Karpas-422 (cell line): Measurements from ENCODE around the gene NXT2. TPM values are rescaled to one million over a fixed set of nuclear protein-coding genes. Genes with fewer than 3 reads are reported as not detected.

ENCODE experiments used
- DNase-seq: peaks from one replicate; pipeline ENCODE4 v3.0.0-alpha.2; 2015
- H2AFZ ChIP-seq: fragments of 200-600 bp; sonication (generic); 2 replicates; pipeline ENCODE4 v1.6.1; 2014; ENCODE audit warnings: antibody characterized with exemption, low read length, mixed read lengths
- H3K27ac ChIP-seq: fragments of 200-600 bp; sonication (generic); 2 replicates; pipeline ENCODE4 v1.5.1; 2014; ENCODE audit warnings: mild to moderate bottlenecking, low read length, moderate library complexity
- H3K27me3 ChIP-seq: fragments of 200-600 bp; sonication (generic); 2 replicates; pipeline ENCODE4 v1.6.1; 2014; ENCODE audit warnings: low read length, mixed read lengths
- H3K36me3 ChIP-seq: fragments of 200-600 bp; sonication (generic); 2 replicates; pipeline ENCODE4 v1.6.1; 2014; ENCODE audit warnings: low read length, mixed read lengths; ENCODE audit not compliant: insufficient read depth
- H3K4me1 ChIP-seq: fragments of 200-600 bp; sonication (generic); 2 replicates; pipeline ENCODE4 v1.6.1; 2014; ENCODE audit warnings: mild to moderate bottlenecking, low read length, mixed read lengths
- H3K4me2 ChIP-seq: fragments of 200-600 bp; sonication (generic); 2 replicates; pipeline ENCODE4 v1.6.1; 2014; ENCODE audit warnings: low read length, low read depth, mild to moderate bottlenecking; ENCODE audit not compliant: poor library complexity, severe bottlenecking
- H3K4me3 ChIP-seq: fragments of 200-600 bp; sonication (generic); 2 replicates; pipeline ENCODE4 v1.5.1; 2014; ENCODE audit warnings: mild to moderate bottlenecking, antibody characterized with exemption, low read length, mixed read lengths
- H3K79me2 ChIP-seq: fragments of 200-600 bp; sonication (generic); 2 replicates; pipeline ENCODE4 v1.6.1; 2014; ENCODE audit warnings: mild to moderate bottlenecking, low read length, mixed read lengths
- H3K9ac ChIP-seq: fragments of 200-600 bp; sonication (generic); 2 replicates; pipeline ENCODE4 v1.6.0; 2014; ENCODE audit warnings: low read length
- H3K9me2 ChIP-seq: fragments of 200-600 bp; sonication (generic), shearing (Covaris generic); replicated peaks from 2 replicates; pipeline ENCODE4 v1.6.0; 2014; ENCODE audit warnings: mild to moderate bottlenecking, low read length, moderate library complexity; ENCODE audit not compliant: insufficient read depth
- H3K9me3 ChIP-seq: fragments of 300-700, 200-600 bp; sonication (generic); 2 replicates; pipeline ENCODE4 v1.6.1; 2014; ENCODE audit warnings: low read length, mixed read lengths
- H4K20me1 ChIP-seq: fragments of 200-600 bp; sonication (generic); 2 replicates; pipeline ENCODE4 v1.6.1; 2014; ENCODE audit warnings: mild to moderate bottlenecking, antibody characterized with exemption, low read length, low read depth; ENCODE audit not compliant: insufficient read depth
- total RNA-seq: library from RNA; depleted of rRNA; stranded (reverse); fragments of >200 nt; shearing (Covaris generic); gene quantifications from 2 replicates; pipeline ENCODE4 v1.2.3, GENCODE V29; 2014; ENCODE audit warnings: low replicate concordance; rRNA removed

NXT2 gene
- total RNA-seq, 1 experiment from 2014 or later, result 27.7 TPM

- Histone ChIP-seq H3K9me2 (no peaks in the 10 kb centered on the region), H3K27me3 (no peaks in the 10 kb centered on the region), H3K27ac (no peak overlapping the region), H3K4me3 (no peak overlapping the region), H3K9ac (no peak overlapping the region), H3K36me3 (no peaks in the 10 kb centered on the region), H4K20me1 (no peaks in the 10 kb centered on the region), H3K4me1 (no peaks in the 10 kb centered on the region), H3K79me2 (no peaks in the 10 kb centered on the region), H2AFZ (no peak overlapping the region), H3K9me3 (no peaks in the 10 kb centered on the region), H3K4me2 (no peak overlapping the region)
- no peak for DNase-seq
Observed at GRCh38 chrX:109577055-109577454, 40.4 kb downstream of the NXT2 start.

GRCh38 chrX:109578916-109579315, 42.3 kb downstream of the NXT2 start:
- H3K9me2 ChIP-seq, result no peaks in the 10 kb centered on the region
- no peak overlapping the region for H3K9ac ChIP-seq
- H3K36me3 ChIP-seq, result no peaks in the 10 kb centered on the region
- no peak overlapping the region for H2AFZ ChIP-seq
- H3K27ac ChIP-seq, result no peak overlapping the region
- no peaks in the 10 kb centered on the region for H3K4me1 ChIP-seq
- H3K27me3 ChIP-seq, result no peaks in the 10 kb centered on the region
- no peak for DNase-seq
- no peak overlapping the region for H3K4me2 ChIP-seq
- H3K4me3 ChIP-seq, result no peak overlapping the region
- H3K9me3 ChIP-seq, result no peaks in the 10 kb centered on the region
- no peaks in the 10 kb centered on the region for H3K79me2 ChIP-seq
- H4K20me1 ChIP-seq, result no peaks in the 10 kb centered on the region

- H3K27me3 ChIP-seq, result no peaks in the 10 kb centered on the region
- H3K36me3 ChIP-seq, result no peaks in the 10 kb centered on the region
- H3K27ac ChIP-seq, result no peak overlapping the region
- no peak overlapping the region for H3K4me3 ChIP-seq
- H3K9me2 ChIP-seq, result no peaks in the 10 kb centered on the region
- no peaks in the 10 kb centered on the region for H3K79me2 ChIP-seq
- no peaks in the 10 kb centered on the region for H3K9me3 ChIP-seq
- no peaks in the 10 kb centered on the region for H3K4me1 ChIP-seq
- H4K20me1 ChIP-seq, result no peaks in the 10 kb centered on the region
- H3K9ac ChIP-seq, result no peak overlapping the region
- DNase-seq, result no peak
- H3K4me2 ChIP-seq, result no peak overlapping the region
- H2AFZ ChIP-seq, result no peak overlapping the region
Observed at GRCh38 chrX:109585488-109585887, 48.8 kb downstream of the NXT2 start.

- Histone ChIP-seq H3K4me1 (no peaks in the 10 kb centered on the region), H2AFZ (no peak overlapping the region), H3K27ac (no peak overlapping the region), H3K9me2 (no peaks in the 10 kb centered on the region), H3K27me3 (no peaks in the 10 kb centered on the region), H3K79me2 (no peaks in the 10 kb centered on the region), H3K36me3 (no peaks in the 10 kb centered on the region), H3K4me2 (no peak overlapping the region), H3K9me3 (no peaks in the 10 kb centered on the region), H3K4me3 (no peak overlapping the region), H4K20me1 (no peaks in the 10 kb centered on the region), H3K9ac (no peak overlapping the region)
- no peak for DNase-seq
Observed at GRCh38 chrX:109590176-109590575, 53.5 kb downstream of the NXT2 start.

Other genes starting within 250 kb of the NXT2 start
- not detected in 2 replicates for gene GUCY2F, start 54.8 kb upstream of the NXT2 start, total RNA-seq
- gene KCNE5, start 88.3 kb downstream of the NXT2 start, total RNA-seq, result 0.61 and 0.82 TPM in 2 replicates
- 42.4 and 85.8 TPM in 2 replicates for gene ACSL4, start 196.4 kb downstream of the NXT2 start, total RNA-seq